EH (cell line): ENCODE measurements around the gene BBS12.
A peak's percentile ranks its signal among the peaks of the same experiment; 100 is the strongest.

ENCODE experiments used
- DNase-seq: peaks from one replicate; pipeline ENCODE4 v3.0.0-alpha.2; 2015; ENCODE audit warnings: low read depth

Gene BBS12

DNA sequence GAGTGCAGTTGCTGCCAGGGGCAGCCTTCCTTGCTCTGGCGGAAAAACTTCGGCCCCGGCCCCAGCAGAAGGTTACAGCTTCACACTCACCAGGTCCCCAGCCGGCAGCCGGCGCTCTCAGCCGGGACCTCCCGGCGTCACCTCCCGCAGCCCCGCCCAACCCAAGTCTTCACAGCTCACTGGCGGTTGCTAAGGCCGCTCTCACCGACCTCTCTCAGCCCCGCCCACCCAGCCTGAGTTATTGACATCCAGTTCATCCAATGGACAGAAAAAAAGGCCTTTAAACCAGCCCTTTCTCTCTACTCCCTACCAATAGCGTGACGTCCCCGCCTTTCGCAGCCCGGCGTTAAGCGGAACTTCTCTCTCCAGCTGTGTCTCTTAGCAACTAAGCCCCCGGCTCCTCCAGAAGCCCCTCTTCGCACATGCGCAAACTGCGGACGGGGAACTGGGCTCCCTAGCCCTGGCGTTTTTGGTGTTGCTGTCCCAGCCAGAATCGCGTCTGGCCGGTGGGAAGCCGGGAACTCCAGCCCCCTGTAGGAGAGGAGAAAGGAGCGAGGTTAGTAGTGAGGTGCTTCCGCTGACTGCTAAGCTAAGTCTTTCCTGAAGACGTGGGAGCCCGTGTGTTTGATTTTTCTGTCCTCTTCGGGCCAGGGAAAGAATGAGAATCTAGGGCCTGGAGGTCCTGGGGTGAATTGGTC, at the start of gene BBS12:
TSS of gene BBS12 (plus strand) at position 376 of the 698 bp plus-strand sequence. CDS start 9,189 bp downstream, outside the sequence.
- DNase-seq, result peak; percentile 99

GRCh38 chr4:122686691-122687090, 45.8 kb upstream of the BBS12 start:
- no peak for DNase-seq

DNA sequence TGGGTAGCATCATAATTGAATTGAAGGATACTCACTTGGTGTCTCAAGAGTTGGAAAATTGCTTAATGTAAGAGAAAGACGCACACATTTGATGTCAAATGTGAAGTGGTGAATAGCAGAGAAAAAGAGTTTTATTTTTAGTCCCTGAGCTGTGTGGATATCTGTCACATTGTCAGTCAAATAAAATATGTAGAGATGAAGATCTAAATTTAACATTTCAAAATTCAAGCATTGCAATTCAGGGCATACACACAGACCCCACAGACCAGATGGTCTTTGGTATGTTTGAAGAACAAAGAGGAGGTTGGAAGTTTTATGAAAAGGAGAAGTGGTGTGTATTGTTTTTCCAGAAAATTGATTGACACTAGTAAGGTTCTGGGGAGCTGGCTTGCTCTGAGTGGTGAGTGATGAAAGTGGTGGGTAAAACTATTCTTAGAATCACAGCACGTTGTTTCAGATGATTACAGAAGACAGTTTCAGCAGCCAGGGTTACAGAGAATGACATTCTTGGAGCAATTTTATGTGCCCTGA, 44.9 kb upstream of the BBS12 start:
- DNase-seq, result peak; percentile 42

DNA sequence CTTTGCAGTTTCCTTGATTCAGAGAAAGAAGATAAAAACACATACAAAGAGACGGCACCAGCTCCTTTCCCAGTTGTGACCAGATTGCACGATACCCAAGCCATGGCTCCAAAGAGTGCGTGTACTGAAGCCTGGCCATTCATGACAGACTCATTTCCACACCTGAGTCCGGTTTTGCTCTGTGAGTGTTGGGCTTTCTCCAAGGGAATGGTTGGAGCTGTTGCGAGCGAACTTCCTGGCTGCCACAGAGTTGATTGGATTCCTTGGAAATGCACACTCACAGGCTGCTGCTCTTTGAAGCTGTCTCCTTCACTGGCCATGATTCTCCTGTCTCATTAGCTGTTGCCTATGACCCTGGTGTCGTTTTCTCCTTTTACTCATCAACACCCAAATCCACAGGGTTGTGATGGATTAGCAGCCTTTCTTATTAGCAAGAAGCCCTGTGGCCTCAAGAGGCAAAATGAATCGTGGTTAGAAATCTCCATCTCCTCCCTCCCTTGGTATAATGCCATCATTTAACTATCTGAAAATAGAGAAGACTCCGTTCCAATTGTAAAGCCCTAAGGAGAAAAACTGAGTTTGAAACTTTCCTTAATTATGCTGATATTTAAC, 43.9 kb upstream of the BBS12 start:
- DNase-seq, result no peak

DNA sequence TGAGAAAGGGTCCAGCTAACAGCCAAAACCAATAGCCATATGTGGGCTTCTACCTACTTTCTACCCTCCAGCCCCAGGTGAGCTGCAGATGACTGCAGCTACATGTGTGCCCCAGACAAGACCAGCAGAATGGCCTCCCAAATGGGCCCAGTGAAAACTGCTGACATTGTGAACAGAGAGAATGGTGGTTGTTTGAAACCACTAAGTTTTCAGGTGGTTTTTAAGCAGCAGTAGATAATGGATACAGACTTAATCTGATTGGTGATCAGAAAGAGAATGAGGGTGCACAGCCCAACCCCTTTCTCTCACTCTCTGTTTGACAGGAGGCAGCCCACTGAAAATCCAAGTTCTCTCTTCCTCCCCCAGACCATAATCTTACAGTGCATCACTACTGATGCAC, 42.5 kb upstream of the BBS12 start:
- DNase-seq, result no peak

DNA sequence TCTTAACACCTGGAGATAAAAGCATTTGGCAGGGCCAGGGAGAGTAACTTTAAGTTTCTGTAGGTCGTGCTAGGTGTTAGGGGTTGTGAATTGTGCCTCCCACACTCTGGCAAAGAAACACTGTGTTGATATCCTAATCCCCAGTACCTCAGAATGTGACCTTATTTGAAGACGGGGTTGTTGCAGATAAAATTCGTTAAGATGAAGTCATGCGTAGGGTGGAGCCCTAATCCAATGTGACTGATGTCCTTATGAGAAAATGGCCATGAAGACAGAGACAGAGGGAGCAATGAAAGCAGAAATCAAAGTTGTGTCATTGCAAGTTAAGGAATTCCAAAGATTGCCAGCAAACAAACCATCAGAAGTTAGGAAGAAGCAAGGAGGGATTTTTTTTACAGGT, 40.5 kb upstream of the BBS12 start:
- no peak for DNase-seq

DNA sequence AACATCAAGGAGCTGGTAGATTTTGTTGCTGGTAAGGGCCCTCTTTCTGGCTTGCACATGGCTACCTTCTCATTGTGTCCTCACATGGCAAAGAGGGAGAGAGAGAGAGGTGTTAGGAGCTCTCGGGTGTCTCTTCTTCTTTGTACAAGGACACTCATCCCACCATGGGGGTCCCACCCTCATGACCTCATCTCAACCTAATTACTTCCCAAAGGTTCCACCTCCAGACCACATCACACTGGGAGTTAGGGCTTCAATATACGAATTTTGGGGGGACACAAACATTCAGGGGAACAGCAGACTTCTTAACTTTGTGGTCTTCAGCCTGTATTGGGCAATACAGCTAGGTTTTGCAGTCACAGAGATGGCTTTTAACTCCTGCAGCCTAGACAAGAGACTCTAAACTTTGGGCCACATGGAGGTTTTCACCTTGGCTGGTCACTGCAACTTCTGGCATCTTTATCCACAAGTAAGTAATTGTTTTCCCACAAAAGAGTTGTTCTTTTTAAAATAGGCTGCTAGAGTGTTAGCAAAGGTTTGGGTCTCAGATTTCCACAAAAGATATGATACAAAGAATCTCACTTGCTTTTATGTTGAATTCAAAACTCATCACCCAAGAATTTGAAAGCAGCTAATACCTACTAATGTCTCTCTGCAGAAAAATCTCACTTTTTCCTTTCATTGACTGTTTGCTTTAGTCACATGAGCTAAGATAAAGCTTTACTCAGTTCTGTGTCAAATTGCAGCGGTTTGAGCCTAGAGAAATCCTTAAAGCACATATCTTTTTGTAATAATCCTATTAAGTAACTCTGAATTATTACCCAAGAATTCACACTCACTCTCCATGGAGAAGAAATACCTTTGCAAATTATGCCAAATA, 39.6 kb upstream of the BBS12 start:
- DNase-seq, result peak; percentile 31

DNA sequence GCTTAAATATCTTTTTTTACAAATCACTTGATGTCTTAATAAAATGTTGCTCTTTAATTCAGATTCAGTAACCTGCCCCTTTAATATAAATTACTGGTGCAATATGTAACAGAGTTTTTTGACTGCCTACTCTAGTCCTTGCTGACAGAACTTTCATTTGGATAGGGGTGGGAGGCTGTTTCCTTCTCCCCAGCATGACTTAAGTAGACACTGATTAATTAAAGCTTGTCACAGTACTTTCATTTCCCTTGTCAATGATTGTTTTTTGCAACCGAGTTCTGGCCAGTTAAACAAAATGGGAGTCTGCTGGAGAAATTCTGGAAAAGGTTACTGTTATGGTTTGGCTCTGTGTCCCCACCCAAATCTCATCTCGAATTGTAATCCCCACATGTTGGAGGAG, 37.3 kb upstream of the BBS12 start:
- no peak for DNase-seq

GRCh38 chr4:122700178-122700725, 32.3 kb upstream of the BBS12 start:
- peak; percentile 38 for DNase-seq

DNA sequence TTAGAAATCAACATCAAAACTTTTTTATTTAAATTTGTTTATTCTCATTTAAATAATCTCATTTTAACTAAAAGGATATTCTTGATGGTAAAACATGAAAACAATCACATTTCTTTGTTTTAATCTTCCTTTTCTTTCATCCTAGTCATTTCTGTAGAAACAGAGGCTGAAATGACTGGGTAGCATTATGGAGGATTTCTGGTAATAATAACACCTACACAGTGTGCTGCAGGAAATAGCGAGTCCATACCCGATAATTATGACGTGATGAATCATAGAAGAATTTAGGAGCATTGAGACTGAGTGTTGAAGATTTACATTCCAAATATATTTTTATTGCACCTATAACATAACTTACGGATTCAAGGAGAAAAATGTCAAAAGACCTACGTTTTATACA, 31.4 kb upstream of the BBS12 start:
- no peak for DNase-seq

GRCh38 chr4:122701965-122702364, 30.5 kb upstream of the BBS12 start:
- DNase-seq, result no peak

GRCh38 chr4:122702939-122703338, 29.6 kb upstream of the BBS12 start:
- DNase-seq, result no peak

DNA sequence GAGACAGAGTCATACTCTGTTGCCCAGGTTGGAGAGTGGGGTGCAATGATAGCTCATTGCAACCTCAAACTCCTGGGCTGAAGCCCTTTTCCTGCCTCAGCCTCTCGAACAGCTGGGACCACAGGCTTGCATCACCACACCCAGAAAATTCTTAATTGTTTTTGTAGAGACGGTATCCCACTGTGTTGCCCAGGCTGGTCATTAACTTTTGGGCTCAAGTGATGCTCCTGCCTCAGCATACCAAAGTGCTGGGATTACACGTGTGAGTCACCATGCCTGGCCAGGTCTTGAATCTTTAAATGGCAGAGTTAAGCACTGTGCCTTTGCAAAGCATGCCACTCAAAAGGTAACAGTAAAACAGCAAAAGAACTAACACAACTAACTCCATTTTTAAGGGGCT, 28.6 kb upstream of the BBS12 start:
- DNase-seq, result peak; percentile 39

- no peak for DNase-seq
Measured at GRCh38 chr4:122705009-122705408, 27.5 kb upstream of the BBS12 start.

GRCh38 chr4:122705547-122706117, 26.9 kb upstream of the BBS12 start:
- DNase-seq, result no peak

- no peak for DNase-seq
Measured at GRCh38 chr4:122706511-122706910, 26.0 kb upstream of the BBS12 start.

GRCh38 chr4:122707497-122707896, 25.0 kb upstream of the BBS12 start:
- DNase-seq, result no peak

GRCh38 chr4:122709236-122709635, 23.3 kb upstream of the BBS12 start:
- no peak for DNase-seq

GRCh38 chr4:122710434-122711308, 21.8 kb upstream of the BBS12 start:
- peak; percentile 42 for DNase-seq

GRCh38 chr4:122711919-122712318, 20.6 kb upstream of the BBS12 start:
- no peak for DNase-seq

DNA sequence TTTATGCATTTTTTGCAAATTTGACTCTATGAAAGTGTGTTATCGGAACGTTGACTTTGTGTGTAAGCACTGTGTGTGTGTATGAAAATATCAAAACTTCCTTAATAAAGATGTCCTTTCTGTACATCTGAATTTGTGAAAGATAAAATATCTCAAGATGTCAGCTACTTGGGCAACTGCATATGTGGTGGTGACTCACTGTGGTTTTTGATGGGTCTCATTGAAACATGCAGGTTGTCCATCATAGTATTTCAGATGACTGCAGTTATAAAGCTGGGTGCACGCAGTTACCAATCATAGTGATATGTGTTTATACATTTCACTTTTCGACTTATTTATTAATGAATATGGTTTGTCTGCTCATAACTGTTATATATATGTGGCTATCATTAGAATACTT, 19.7 kb upstream of the BBS12 start:
- peak; percentile 15 for DNase-seq
